CD4-positive, CD25-positive, alpha-beta regulatory T cell (primary cell): ENCODE results near the gene TPCN1. TPM values are rescaled to one million over a fixed set of nuclear protein-coding genes. Genes with fewer than 3 reads are reported as not detected.
A peak's percentile ranks its signal among the peaks of the same experiment; 100 is the strongest.

ENCODE experiments used
- ATAC-seq, 2 donors: fragments of 150-1000 bp; cut with Tn5 transposase; one replicate each; pipeline ENCODE4 v1.10.0; 2021; ENCODE audit warnings: low read depth in 2 of 2, moderate number of reproducible peaks in 2 of 2, moderate library complexity in 1 of 2
- DNase-seq, 3 donors: peaks; one replicate each; pipeline versions ENCODE4 v3.0.0 to v3.0.0-alpha.2; 2012 to 2022; ENCODE audit warnings: mixed read lengths in 1 of 3
- H3K27ac ChIP-seq: one replicate; pipeline ENCODE4 v1.7.0; 2013; ENCODE audit warnings: mild to moderate bottlenecking, low read length; ENCODE audit not compliant: insufficient read depth, poor library complexity, severe bottlenecking
- H3K27me3 ChIP-seq: one replicate; pipeline ENCODE4 v1.7.0; 2013; ENCODE audit warnings: low read length; ENCODE audit not compliant: control insufficient read depth, insufficient read depth
- H3K36me3 ChIP-seq: one replicate; pipeline ENCODE4 v1.7.0; 2013; ENCODE audit warnings: mild to moderate bottlenecking, low read length, moderate library complexity; ENCODE audit not compliant: control insufficient read depth, insufficient read depth
- H3K4me1 ChIP-seq: 2 replicates; pipeline ENCODE4 v1.7.0; 2013; ENCODE audit warnings: mild to moderate bottlenecking, low read length; ENCODE audit not compliant: insufficient read depth, control insufficient read depth, poor library complexity, severe bottlenecking
- H3K4me3 ChIP-seq: one replicate; pipeline ENCODE4 v1.7.0; 2013; ENCODE audit warnings: low read depth, mild to moderate bottlenecking, low read length, moderate library complexity
- H3K9me3 ChIP-seq, 2 experiments: 1 replicate in 1 of 2; 2 replicates in 1 of 2; pipeline ENCODE4 v1.7.0; 2013; ENCODE audit warnings: low read length in 2 of 2, mild to moderate bottlenecking in 1 of 2, moderate library complexity in 1 of 2; ENCODE audit not compliant: control insufficient read depth in 2 of 2
- H3K27ac Mint-ChIP-seq, 3 donors: one replicate each; pipeline ENCODE4 v1.8.0; 2020 to 2022; ENCODE audit warnings: mild to moderate bottlenecking in 3 of 3, mixed read lengths in 3 of 3, moderate library complexity in 2 of 3
- H3K27me3 Mint-ChIP-seq: one replicate; pipeline ENCODE4 v1.8.0; 2022; ENCODE audit warnings: mild to moderate bottlenecking, mixed read lengths
- H3K36me3 Mint-ChIP-seq: one replicate; pipeline ENCODE4 v1.8.0; 2020; ENCODE audit warnings: mixed read lengths
- H3K4me1 Mint-ChIP-seq, 4 donors: one replicate each; pipeline ENCODE4 v1.8.0; 2020 to 2022; ENCODE audit warnings: mixed read lengths in 4 of 4, mild to moderate bottlenecking in 1 of 4
- H3K4me3 Mint-ChIP-seq, 4 donors: one replicate each; pipeline ENCODE4 v1.8.0; 2020 to 2022; ENCODE audit warnings: mild to moderate bottlenecking in 4 of 4, mixed read lengths in 4 of 4, moderate library complexity in 3 of 4
- H3K9me3 Mint-ChIP-seq, 7 donors: one replicate each; pipeline ENCODE4 v1.8.0; 2020 to 2022; ENCODE audit warnings: mixed read lengths in 7 of 7, mild to moderate bottlenecking in 3 of 7, moderate library complexity in 2 of 7
- polyA plus RNA-seq, 4 donors: library from polyadenylated mRNA; unstranded; fragments of 300-500 nt; fragmentation: Illumina TruSeq; gene quantifications; one replicate each; pipeline ENCODE4 v1.2.3, GENCODE V29; 2021
- total RNA-seq: library from RNA; stranded (reverse); gene quantifications from one replicate; pipeline ENCODE4 v1.2.3, GENCODE V29; 2022

TPCN1 gene
- total and polyA plus RNA-seq, 5 donors from 2014 or later: 5.2 to 44.9 (median 8.4) TPM

- Mint-ChIP-seq H3K27me3 (no peaks in the 10 kb centered on the region), H3K36me3 (peaks cover 37% of the 10 kb centered on the region), H3K27ac (peak overlapping the region; percentile 51 to 88 (median 60)), H3K4me1 (peaks cover 15 to 53% (median 21%) of the 10 kb centered on the region in 4 donors), H3K9me3 (no peaks in the 10 kb centered on the region), H3K4me3 (peak overlapping the region in 2 of 4 donors; percentile 25 to 38)
- Histone ChIP-seq H3K27ac (no peak overlapping the region), H3K9me3 (no peaks in the 10 kb centered on the region), H3K27me3 (no peaks in the 10 kb centered on the region), H3K4me1 (peaks cover 21% of the 10 kb centered on the region), H3K4me3 (no peak overlapping the region), H3K36me3 (peaks cover 23% of the 10 kb centered on the region)
- DNase-seq (no peak), ATAC-seq (no peak)
Measured at GRCh38 chr12:113263431-113263963, 42.2 kb downstream of the TPCN1 start.

- no peak overlapping the region for H3K27ac Mint-ChIP-seq
- H3K9me3 ChIP-seq: no peaks in the 10 kb centered on the region
- no peaks in the 10 kb centered on the region for H3K27me3 ChIP-seq
- H3K4me3 Mint-ChIP-seq: no peak overlapping the region
- DNase-seq (no peak), ATAC-seq (no peak)
- H3K36me3 ChIP-seq: peaks cover 25% of the 10 kb centered on the region
- no peak overlapping the region for H3K4me3 ChIP-seq
- H3K9me3 Mint-ChIP-seq: no peaks in the 10 kb centered on the region
- no peak overlapping the region for H3K27ac ChIP-seq
- H3K4me1 Mint-ChIP-seq: peaks cover 8 to 34% (median 15%) of the 10 kb centered on the region in 4 donors
- H3K4me1 ChIP-seq: peaks cover 21% of the 10 kb centered on the region
- peaks cover 48% of the 10 kb centered on the region for H3K36me3 Mint-ChIP-seq
- H3K27me3 Mint-ChIP-seq: no peaks in the 10 kb centered on the region
Measured at GRCh38 chr12:113266106-113266895, 45.0 kb downstream of the TPCN1 start.

DNA sequence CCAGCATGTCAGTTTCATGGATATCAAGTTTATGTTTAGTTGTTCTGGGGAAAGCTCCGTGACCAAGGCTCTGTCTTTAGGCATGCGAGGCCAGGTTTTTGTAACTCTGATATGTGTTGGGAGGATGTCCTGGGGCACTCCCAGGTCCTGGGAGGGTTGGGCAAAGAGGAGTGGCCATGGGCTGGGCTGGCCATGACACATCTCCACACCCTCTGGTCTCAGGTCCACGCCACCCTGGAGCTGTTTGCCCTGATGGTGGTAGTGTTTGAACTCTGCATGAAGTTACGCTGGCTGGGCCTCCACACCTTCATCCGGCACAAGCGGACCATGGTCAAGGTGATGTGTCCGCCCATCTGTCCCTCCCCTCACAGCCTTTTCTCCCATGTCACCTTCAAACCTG lies 46.4 kb downstream of the TPCN1 start:
- H3K27me3 ChIP-seq: no peaks in the 10 kb centered on the region
- H3K4me1 Mint-ChIP-seq: peaks cover 0 to 23% (median 6%) of the 10 kb centered on the region in 4 donors
- no peaks in the 10 kb centered on the region for H3K9me3 Mint-ChIP-seq
- H3K27ac ChIP-seq: no peak overlapping the region
- DNase-seq: no peak
- H3K4me1 ChIP-seq: peaks cover 10% of the 10 kb centered on the region
- H3K36me3 Mint-ChIP-seq: peaks cover 48% of the 10 kb centered on the region
- H3K4me3 Mint-ChIP-seq: no peak overlapping the region
- no peaks in the 10 kb centered on the region for H3K27me3 Mint-ChIP-seq
- H3K36me3 ChIP-seq: peaks cover 25% of the 10 kb centered on the region
- H3K27ac Mint-ChIP-seq: peak overlapping the region in 1 of 3 donors; percentile 9
- no peaks in the 10 kb centered on the region for H3K9me3 ChIP-seq
- no peak for ATAC-seq
- H3K4me3 ChIP-seq: no peak overlapping the region

DNA sequence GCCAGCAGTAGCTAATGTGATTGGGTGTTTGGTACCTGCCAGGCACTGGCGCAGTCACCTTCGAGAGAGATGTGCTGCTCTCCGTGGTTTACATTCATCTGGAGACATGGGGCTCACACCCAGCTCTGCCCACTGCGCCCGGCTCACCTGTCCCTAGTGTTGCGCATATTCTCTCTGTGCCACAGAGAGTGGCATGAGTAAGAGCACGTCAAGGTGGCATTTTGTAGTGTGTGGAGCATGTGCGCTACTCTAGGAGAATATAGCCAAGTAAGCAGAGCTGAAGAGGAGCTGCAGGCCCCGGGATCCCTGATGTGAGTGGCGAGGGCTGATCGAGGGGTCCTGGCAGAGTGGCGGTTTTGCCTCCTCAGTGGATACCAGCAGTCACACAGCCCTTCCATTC lies 46.9 kb downstream of the TPCN1 start:
- no peak overlapping the region for H3K4me3 Mint-ChIP-seq
- H3K4me1 Mint-ChIP-seq: peaks cover 0 to 20% (median 3%) of the 10 kb centered on the region in 4 donors
- Histone ChIP-seq H3K9me3 (no peaks in the 10 kb centered on the region), H3K4me3 (no peak overlapping the region), H3K36me3 (peaks cover 25% of the 10 kb centered on the region), H3K4me1 (peaks cover 5% of the 10 kb centered on the region), H3K27ac (no peak overlapping the region), H3K27me3 (no peaks in the 10 kb centered on the region)
- no peak for DNase-seq
- peak overlapping the region in 1 of 3 donors; percentile 9 for H3K27ac Mint-ChIP-seq
- no peaks in the 10 kb centered on the region for H3K9me3 Mint-ChIP-seq
- H3K27me3 Mint-ChIP-seq: no peaks in the 10 kb centered on the region
- H3K36me3 Mint-ChIP-seq: peaks cover 46% of the 10 kb centered on the region
- ATAC-seq: no peak

DNA sequence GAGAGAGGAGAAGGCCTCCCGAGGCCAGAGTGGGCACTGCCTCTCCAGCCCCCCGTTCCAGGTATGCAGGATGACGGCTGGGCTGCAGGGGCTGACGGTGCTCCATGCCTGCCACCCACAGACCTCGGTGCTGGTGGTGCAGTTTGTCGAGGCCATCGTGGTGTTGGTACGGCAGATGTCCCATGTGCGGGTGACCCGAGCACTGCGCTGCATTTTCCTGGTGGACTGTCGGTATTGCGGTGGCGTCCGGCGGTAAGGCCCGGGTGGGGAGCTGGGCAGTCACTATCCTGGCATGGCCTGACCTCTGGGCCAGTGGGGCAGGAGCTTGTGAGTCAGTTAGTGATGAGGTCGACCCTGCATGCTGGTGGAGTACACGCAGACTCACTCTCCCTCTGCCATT lies 47.4 kb downstream of the TPCN1 start:
- no peaks in the 10 kb centered on the region for H3K27me3 ChIP-seq
- DNase-seq (no peak), ATAC-seq (no peak)
- H3K36me3 ChIP-seq: peaks cover 30% of the 10 kb centered on the region
- Mint-ChIP-seq H3K27me3 (no peaks in the 10 kb centered on the region), H3K4me1 (peaks cover 0 to 17% (median 3%) of the 10 kb centered on the region in 4 donors), H3K36me3 (peaks cover 44% of the 10 kb centered on the region), H3K27ac (no peak overlapping the region), H3K9me3 (no peaks in the 10 kb centered on the region), H3K4me3 (no peak overlapping the region)
- no peak overlapping the region for H3K27ac ChIP-seq
- no peak overlapping the region for H3K4me3 ChIP-seq
- H3K9me3 ChIP-seq: no peaks in the 10 kb centered on the region
- H3K4me1 ChIP-seq: peaks cover under 1% of the 10 kb centered on the region

- DNase-seq: no peak
- H3K27me3 Mint-ChIP-seq: no peaks in the 10 kb centered on the region
- H3K27ac Mint-ChIP-seq: peak overlapping the region in 2 of 3 donors; percentile 25 to 74
- Histone ChIP-seq H3K27me3 (no peaks in the 10 kb centered on the region), H3K4me3 (no peak overlapping the region), H3K36me3 (peaks cover 36% of the 10 kb centered on the region), H3K9me3 (no peaks in the 10 kb centered on the region), H3K4me1 (no peaks in the 10 kb centered on the region), H3K27ac (no peak overlapping the region)
- H3K4me1 Mint-ChIP-seq: peaks cover 0 to 11% (median 3%) of the 10 kb centered on the region in 4 donors
- no peak overlapping the region for H3K4me3 Mint-ChIP-seq
- no peaks in the 10 kb centered on the region for H3K9me3 Mint-ChIP-seq
- peaks cover 41% of the 10 kb centered on the region for H3K36me3 Mint-ChIP-seq
- ATAC-seq: no peak
Measured at GRCh38 chr12:113269257-113269943, 48.1 kb downstream of the TPCN1 start.

DNA sequence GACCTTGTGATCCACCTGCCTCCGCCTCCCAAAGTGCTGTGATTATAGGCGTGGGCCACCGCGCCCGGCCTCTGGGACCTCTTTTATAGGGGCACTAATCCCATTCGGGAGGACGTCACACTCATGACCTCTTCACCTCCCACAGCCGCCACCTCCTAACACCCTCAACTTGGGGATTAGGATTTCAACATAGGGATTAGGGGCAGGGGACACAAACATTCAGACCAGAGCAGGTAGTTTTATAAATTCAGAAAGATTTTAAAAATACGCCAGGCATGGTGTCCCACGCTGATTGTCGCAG lies 49.4 kb downstream of the TPCN1 start:
- peaks cover 41% of the 10 kb centered on the region for H3K36me3 ChIP-seq
- no peaks in the 10 kb centered on the region for H3K9me3 ChIP-seq
- no peak overlapping the region for H3K27ac Mint-ChIP-seq
- no peaks in the 10 kb centered on the region for H3K9me3 Mint-ChIP-seq
- no peaks in the 10 kb centered on the region for H3K4me1 ChIP-seq
- no peak overlapping the region for H3K4me3 Mint-ChIP-seq
- peaks cover 47% of the 10 kb centered on the region for H3K36me3 Mint-ChIP-seq
- no peak for ATAC-seq
- H3K4me1 Mint-ChIP-seq: peaks cover 0 to 7% (median 2%) of the 10 kb centered on the region in 4 donors
- no peaks in the 10 kb centered on the region for H3K27me3 Mint-ChIP-seq
- H3K4me3 ChIP-seq: no peak overlapping the region
- DNase-seq: no peak
- H3K27ac ChIP-seq: no peak overlapping the region
- no peaks in the 10 kb centered on the region for H3K27me3 ChIP-seq
